Astrocyte (in vitro differentiated cells and primary cell): ENCODE results near the gene C11orf52. TPM values are rescaled to one million over a fixed set of nuclear protein-coding genes. Genes with fewer than 3 reads are reported as not detected.

Experiments
- DNase-seq: peaks from one replicate; pipeline ENCODE4 v3.0.0-alpha.2; 2010; ENCODE audit warnings: low read depth
- FAIRE-seq: peaks from 2 replicates; lab custom pipeline; 2011; peaks lifted over from hg19 to GRCh38; lab: Jason Lieb, UNC
- H2AFZ ChIP-seq: 2 replicates; pipeline ENCODE4 v1.6.0; 2012; ENCODE audit warnings: low read depth, low read length, inconsistent platforms
- H3K27ac ChIP-seq: 2 replicates; pipeline ENCODE4 v1.5.1; 2011; ENCODE audit warnings: low read depth, low read length, inconsistent platforms
- H3K27me3 ChIP-seq: 2 replicates; pipeline ENCODE4 v1.6.0; 2011; ENCODE audit warnings: low read length, inconsistent platforms; ENCODE audit not compliant: insufficient read depth
- H3K36me3 ChIP-seq: 2 replicates; pipeline ENCODE4 v1.5.1; 2011; ENCODE audit warnings: low read length, inconsistent platforms; ENCODE audit not compliant: insufficient read depth
- H3K4me1 ChIP-seq: 2 replicates; pipeline ENCODE4 v1.5.1; 2011; ENCODE audit warnings: low read length, inconsistent platforms; ENCODE audit not compliant: insufficient read depth
- H3K4me2 ChIP-seq: 2 replicates; pipeline ENCODE4 v1.6.0; 2012; ENCODE audit warnings: low read length, inconsistent platforms
- H3K4me3 ChIP-seq: 2 replicates; pipeline ENCODE4 v1.5.1; 2011; ENCODE audit warnings: low read depth, mild to moderate bottlenecking, low read length, inconsistent platforms; ENCODE audit not compliant: insufficient read depth
- H3K79me2 ChIP-seq: 2 replicates; pipeline ENCODE4 v1.6.0; 2012; ENCODE audit warnings: mild to moderate bottlenecking, low read length, inconsistent platforms; ENCODE audit not compliant: insufficient read depth
- H3K9ac ChIP-seq: 2 replicates; pipeline ENCODE4 v1.6.0; 2012; ENCODE audit warnings: mild to moderate bottlenecking, low read length, inconsistent platforms
- H3K9me3 ChIP-seq: 2 replicates; pipeline ENCODE4 v1.5.1; 2012; ENCODE audit warnings: low read depth, mild to moderate bottlenecking, low read length, inconsistent platforms; ENCODE audit not compliant: insufficient read depth
- H4K20me1 ChIP-seq: 2 replicates; pipeline ENCODE4 v1.6.0; 2012; ENCODE audit warnings: low read length, inconsistent platforms; ENCODE audit not compliant: insufficient read depth
- H3K27ac Mint-ChIP-seq: one replicate; pipeline ENCODE4 v1.8.0; 2021; ENCODE audit warnings: mild to moderate bottlenecking, mixed read lengths; ENCODE audit not compliant: unreplicated experiment
- H3K27me3 Mint-ChIP-seq: one replicate; pipeline ENCODE4 v1.8.0; 2021; ENCODE audit warnings: low read depth, mixed read lengths; ENCODE audit not compliant: unreplicated experiment
- H3K36me3 Mint-ChIP-seq: one replicate; pipeline ENCODE4 v1.8.0; 2021; ENCODE audit warnings: low read depth, mixed read lengths; ENCODE audit not compliant: unreplicated experiment
- H3K4me1 Mint-ChIP-seq: one replicate; pipeline ENCODE4 v1.8.0; 2021; ENCODE audit warnings: low read depth, mixed read lengths; ENCODE audit not compliant: unreplicated experiment
- H3K4me3 Mint-ChIP-seq: one replicate; pipeline ENCODE4 v1.8.0; 2021; ENCODE audit warnings: mild to moderate bottlenecking, moderate library complexity, mixed read lengths; ENCODE audit not compliant: unreplicated experiment
- H3K9me3 Mint-ChIP-seq: one replicate; pipeline ENCODE4 v1.8.0; 2021; ENCODE audit warnings: mild to moderate bottlenecking, mixed read lengths; ENCODE audit not compliant: unreplicated experiment
- EZH2 ChIP-seq: IDR thresholded peaks from 2 replicates; pipeline ENCODE4 v1.6.1; 2012; ENCODE audit warnings: mild to moderate bottlenecking, low read length, inconsistent platforms; ENCODE audit not compliant: insufficient read depth
- total RNA-seq: library from RNA; stranded (reverse); gene quantifications from 2 replicates; pipeline ENCODE4 v1.2.1, GENCODE V29; 2021
- TF ChIP-seq, protein P1 (sequence below): IDR thresholded peaks from 2 replicates; pipeline ENCODE4 v1.5.1; 2011; ENCODE audit warnings: low read depth, mild to moderate bottlenecking, inconsistent platforms, low read length, moderate library complexity; ENCODE audit not compliant: insufficient read depth

The C11orf52 gene
- total RNA-seq, 1 donor from 2014 or later = 0.50 TPM

DNA sequence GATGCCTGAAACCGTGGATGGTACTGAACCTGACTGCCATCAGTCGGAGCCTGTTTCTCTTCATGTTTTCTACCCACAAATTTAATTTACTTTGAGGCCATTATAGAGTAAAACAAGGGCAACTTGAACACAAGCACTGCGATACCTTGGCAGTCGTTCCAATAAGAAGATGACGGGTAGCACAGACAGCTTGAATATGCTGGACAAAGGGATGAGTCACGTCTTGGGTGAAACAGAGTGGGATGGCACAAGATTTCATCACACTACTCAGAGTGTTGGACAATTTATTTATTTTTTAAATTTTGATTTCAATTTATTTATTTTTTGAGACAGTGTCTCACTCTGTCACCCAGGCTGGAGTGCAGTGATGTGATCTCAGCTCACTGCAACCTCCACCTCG is 24.1 kb downstream of the C11orf52 start:
- Histone ChIP-seq H3K36me3 (no peaks in the 10 kb centered on the region), H3K4me3 (no peak overlapping the region), H2AFZ (no peak overlapping the region), H3K9me3 (no peaks in the 10 kb centered on the region), H4K20me1 (no peaks in the 10 kb centered on the region), H3K4me1 (peaks cover 46% of the 10 kb centered on the region), H3K79me2 (peaks cover 18% of the 10 kb centered on the region), H3K4me2 (no peak overlapping the region), H3K27me3 (no peaks in the 10 kb centered on the region), H3K9ac (no peak overlapping the region), H3K27ac (no peak overlapping the region)
- Mint-ChIP-seq H3K36me3 (no peaks in the 10 kb centered on the region), H3K27ac (peak overlapping the region; percentile 85), H3K4me3 (no peak overlapping the region), H3K9me3 (no peaks in the 10 kb centered on the region), H3K4me1 (peaks cover 41% of the 10 kb centered on the region), H3K27me3 (no peaks in the 10 kb centered on the region)
- no peak for FAIRE-seq
- TF ChIP-seq, protein P1, sequence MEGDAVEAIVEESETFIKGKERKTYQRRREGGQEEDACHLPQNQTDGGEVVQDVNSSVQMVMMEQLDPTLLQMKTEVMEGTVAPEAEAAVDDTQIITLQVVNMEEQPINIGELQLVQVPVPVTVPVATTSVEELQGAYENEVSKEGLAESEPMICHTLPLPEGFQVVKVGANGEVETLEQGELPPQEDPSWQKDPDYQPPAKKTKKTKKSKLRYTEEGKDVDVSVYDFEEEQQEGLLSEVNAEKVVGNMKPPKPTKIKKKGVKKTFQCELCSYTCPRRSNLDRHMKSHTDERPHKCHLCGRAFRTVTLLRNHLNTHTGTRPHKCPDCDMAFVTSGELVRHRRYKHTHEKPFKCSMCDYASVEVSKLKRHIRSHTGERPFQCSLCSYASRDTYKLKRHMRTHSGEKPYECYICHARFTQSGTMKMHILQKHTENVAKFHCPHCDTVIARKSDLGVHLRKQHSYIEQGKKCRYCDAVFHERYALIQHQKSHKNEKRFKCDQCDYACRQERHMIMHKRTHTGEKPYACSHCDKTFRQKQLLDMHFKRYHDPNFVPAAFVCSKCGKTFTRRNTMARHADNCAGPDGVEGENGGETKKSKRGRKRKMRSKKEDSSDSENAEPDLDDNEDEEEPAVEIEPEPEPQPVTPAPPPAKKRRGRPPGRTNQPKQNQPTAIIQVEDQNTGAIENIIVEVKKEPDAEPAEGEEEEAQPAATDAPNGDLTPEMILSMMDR = no peak
- TF ChIP-seq EZH2 = no peak
- DNase-seq = peak; percentile 77

DNA sequence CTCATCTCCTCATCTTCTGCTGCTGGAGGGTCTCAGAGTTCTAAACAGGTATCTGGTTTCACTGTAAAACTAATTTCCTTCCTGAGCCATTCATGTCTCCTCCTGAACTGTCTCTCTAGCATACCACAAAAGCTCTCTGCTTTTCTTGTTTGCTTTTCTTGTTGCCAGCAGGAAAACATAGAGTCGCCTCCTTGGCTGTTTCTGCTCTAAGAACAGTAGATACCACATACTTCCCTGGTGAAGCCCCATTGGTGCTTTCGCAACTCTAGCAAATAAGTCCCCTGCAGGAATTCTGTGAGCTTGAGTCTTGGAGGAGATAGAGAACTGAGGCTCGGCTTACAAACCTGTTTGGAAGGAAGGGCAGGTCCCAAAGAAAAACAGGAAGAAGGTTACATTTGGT is 25.4 kb downstream of the C11orf52 start:
- Histone ChIP-seq H3K36me3 (no peaks in the 10 kb centered on the region), H4K20me1 (no peaks in the 10 kb centered on the region), H2AFZ (no peak overlapping the region), H3K9me3 (no peaks in the 10 kb centered on the region), H3K79me2 (peaks cover 18% of the 10 kb centered on the region), H3K27ac (peak overlapping the region; percentile 86), H3K27me3 (no peaks in the 10 kb centered on the region), H3K4me1 (peaks cover 33% of the 10 kb centered on the region), H3K4me2 (peak overlapping the region; percentile 60), H3K9ac (peak overlapping the region; percentile 67), H3K4me3 (no peak overlapping the region)
- Mint-ChIP-seq H3K27me3 (no peaks in the 10 kb centered on the region), H3K9me3 (no peaks in the 10 kb centered on the region), H3K4me3 (no peak overlapping the region), H3K4me1 (peaks cover 28% of the 10 kb centered on the region), H3K27ac (peak overlapping the region; percentile 99), H3K36me3 (no peaks in the 10 kb centered on the region)
- TF ChIP-seq, protein P1 = no peak
- no peak for TF ChIP-seq EZH2
- DNase-seq = peak; percentile 74
- peak; percentile 37 for FAIRE-seq

DNA sequence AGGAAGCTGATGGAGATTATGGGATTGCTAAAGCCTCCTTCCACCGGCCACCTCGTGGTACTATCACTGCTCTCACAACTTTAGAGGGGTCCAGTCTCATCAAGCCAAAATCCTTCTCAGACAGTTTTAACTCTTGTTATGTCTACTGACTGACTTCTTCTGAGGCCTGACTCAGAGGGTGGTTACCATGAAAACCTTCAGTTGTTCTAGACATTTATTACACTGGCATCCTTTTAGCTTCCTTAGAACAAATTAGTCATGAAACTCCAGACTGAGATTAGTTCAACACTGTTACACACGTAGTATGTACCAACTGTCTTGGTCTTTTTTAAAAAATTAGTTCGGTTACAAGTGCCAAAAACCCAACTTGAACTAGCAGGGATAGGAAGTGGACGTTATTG is 25.9 kb downstream of the C11orf52 start:
- Histone ChIP-seq H4K20me1 (no peaks in the 10 kb centered on the region), H3K27me3 (no peaks in the 10 kb centered on the region), H3K79me2 (peaks cover 18% of the 10 kb centered on the region), H3K27ac (peak overlapping the region; percentile 86), H3K4me1 (peaks cover 27% of the 10 kb centered on the region), H2AFZ (no peak overlapping the region), H3K9ac (peak overlapping the region; percentile 67), H3K4me2 (peak overlapping the region; percentile 60), H3K4me3 (no peak overlapping the region), H3K36me3 (no peaks in the 10 kb centered on the region), H3K9me3 (no peaks in the 10 kb centered on the region)
- no peak for TF ChIP-seq EZH2
- TF ChIP-seq, protein P1 = no peak
- FAIRE-seq = peak; percentile 96
- Mint-ChIP-seq H3K36me3 (no peaks in the 10 kb centered on the region), H3K4me1 (peaks cover 25% of the 10 kb centered on the region), H3K27me3 (no peaks in the 10 kb centered on the region), H3K27ac (peak overlapping the region; percentile 99), H3K4me3 (peak overlapping the region; percentile 11), H3K9me3 (no peaks in the 10 kb centered on the region)
- DNase-seq = peak; percentile 97
